IPS-11a (cell line): Measurements from ENCODE around the gene ACP3.

Source experiments
- H3K4me3 ChIP-seq: one replicate; pipeline ENCODE4 v1.5.1; 2013; ENCODE audit warnings: low read depth, low read length, control low read depth

Gene ACP3

GRCh38 chr3:132404276-132404675 lies 87.1 kb downstream of the ACP3 start:
- H3K4me3 ChIP-seq = no peak overlapping the region

- no peak overlapping the region for H3K4me3 ChIP-seq
Observed at GRCh38 chr3:132405188-132405587, 88.0 kb downstream of the ACP3 start.

- no peak overlapping the region for H3K4me3 ChIP-seq
Observed at GRCh38 chr3:132405609-132406299, 88.5 kb downstream of the ACP3 start.

DNA sequence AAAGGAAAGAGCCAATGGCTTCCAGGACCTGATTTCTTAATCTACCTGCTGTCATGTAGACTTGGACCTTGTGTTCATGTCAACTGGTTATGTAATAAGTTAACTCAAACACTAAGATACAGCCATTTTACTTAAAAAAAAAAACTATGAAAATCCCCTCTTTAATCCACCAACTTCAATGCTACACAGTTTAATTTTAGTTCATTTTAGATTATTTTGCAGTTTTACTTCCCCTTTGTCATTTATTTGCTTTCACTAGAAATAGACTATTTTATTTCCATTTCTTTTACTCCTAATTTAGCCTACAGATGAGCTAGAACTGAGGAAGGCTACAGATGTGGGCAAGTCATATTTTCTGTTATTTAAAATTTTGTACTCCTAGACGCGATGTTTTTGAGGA lies 89.4 kb downstream of the ACP3 start:
- H3K4me3 ChIP-seq = no peak overlapping the region

GRCh38 chr3:132407025-132407424 lies 89.8 kb downstream of the ACP3 start:
- H3K4me3 ChIP-seq = no peak overlapping the region
